Fibroblast of villous mesenchyme (primary cell): Measurements from ENCODE around the gene OR2T8. TPM values are rescaled to one million over a fixed set of nuclear protein-coding genes. Genes with fewer than 3 reads are reported as not detected.

Source experiments
- DNase-seq: peaks from one replicate; pipeline ENCODE4 v3.0.0-alpha.2; 2010; ENCODE audit warnings: low read depth
- H3K4me3 ChIP-seq: 2 replicates; pipeline ENCODE4 v1.5.1; 2011; ENCODE audit warnings: low read depth, mild to moderate bottlenecking, low read length
- total RNA-seq: library from RNA; depleted of rRNA; stranded (reverse); fragments of >200 nt; gene quantifications from 2 replicates; pipeline ENCODE4 v1.2.3, GENCODE V29; 2012
- TF ChIP-seq, protein P1 (sequence below): IDR thresholded peaks from 2 replicates; pipeline ENCODE4 v1.5.1; 2012; ENCODE audit warnings: low read depth, mild to moderate bottlenecking, low read length; ENCODE audit not compliant: insufficient read depth

Gene OR2T8
- total RNA-seq, 1 donor: not detected

DNA sequence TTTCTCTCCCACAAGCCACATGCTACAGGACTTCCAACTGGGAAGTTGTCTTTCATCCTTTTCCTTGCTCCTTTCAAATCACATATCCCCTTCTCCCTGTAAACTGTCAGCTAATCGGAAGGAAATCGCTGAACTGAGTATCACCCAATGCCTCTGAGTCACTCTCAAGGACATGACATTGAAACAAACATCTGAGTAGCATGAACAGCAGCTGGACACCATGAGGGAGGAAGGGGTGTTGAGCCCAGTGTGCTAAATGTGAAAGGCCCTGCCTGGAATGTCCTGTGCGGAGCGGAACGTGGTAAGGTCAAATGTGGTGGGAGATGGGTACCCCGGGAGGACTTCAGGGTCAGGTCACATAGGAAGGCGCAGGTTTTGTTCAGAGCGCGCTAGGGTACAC lies 4.8 kb downstream of the OR2T8 start, which contains the start of gene OR2AJ1:
OR2AJ1 (plus strand) TSS at position 22 of the 400 bp plus-strand sequence. CDS start 8,880 bp downstream, outside the sequence.
- TF ChIP-seq, protein P1, sequence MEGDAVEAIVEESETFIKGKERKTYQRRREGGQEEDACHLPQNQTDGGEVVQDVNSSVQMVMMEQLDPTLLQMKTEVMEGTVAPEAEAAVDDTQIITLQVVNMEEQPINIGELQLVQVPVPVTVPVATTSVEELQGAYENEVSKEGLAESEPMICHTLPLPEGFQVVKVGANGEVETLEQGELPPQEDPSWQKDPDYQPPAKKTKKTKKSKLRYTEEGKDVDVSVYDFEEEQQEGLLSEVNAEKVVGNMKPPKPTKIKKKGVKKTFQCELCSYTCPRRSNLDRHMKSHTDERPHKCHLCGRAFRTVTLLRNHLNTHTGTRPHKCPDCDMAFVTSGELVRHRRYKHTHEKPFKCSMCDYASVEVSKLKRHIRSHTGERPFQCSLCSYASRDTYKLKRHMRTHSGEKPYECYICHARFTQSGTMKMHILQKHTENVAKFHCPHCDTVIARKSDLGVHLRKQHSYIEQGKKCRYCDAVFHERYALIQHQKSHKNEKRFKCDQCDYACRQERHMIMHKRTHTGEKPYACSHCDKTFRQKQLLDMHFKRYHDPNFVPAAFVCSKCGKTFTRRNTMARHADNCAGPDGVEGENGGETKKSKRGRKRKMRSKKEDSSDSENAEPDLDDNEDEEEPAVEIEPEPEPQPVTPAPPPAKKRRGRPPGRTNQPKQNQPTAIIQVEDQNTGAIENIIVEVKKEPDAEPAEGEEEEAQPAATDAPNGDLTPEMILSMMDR: no peak
- no peak within 1 kb of the TSS for H3K4me3 ChIP-seq
- DNase-seq: no peak

- no peak overlapping the region for H3K4me3 ChIP-seq
- no peak for DNase-seq
- TF ChIP-seq, protein P1: no peak
Observed at GRCh38 chr1:247933989-247934388, 13.9 kb downstream of the OR2T8 start.

GRCh38 chr1:247935781-247936180 lies 15.7 kb downstream of the OR2T8 start:
- H3K4me3 ChIP-seq: no peak overlapping the region
- TF ChIP-seq, protein P1: no peak
- no peak for DNase-seq

- TF ChIP-seq, protein P1: no peak
- DNase-seq: no peak
- no peak overlapping the region for H3K4me3 ChIP-seq
Observed at GRCh38 chr1:247936415-247936814, 16.4 kb downstream of the OR2T8 start.

DNA sequence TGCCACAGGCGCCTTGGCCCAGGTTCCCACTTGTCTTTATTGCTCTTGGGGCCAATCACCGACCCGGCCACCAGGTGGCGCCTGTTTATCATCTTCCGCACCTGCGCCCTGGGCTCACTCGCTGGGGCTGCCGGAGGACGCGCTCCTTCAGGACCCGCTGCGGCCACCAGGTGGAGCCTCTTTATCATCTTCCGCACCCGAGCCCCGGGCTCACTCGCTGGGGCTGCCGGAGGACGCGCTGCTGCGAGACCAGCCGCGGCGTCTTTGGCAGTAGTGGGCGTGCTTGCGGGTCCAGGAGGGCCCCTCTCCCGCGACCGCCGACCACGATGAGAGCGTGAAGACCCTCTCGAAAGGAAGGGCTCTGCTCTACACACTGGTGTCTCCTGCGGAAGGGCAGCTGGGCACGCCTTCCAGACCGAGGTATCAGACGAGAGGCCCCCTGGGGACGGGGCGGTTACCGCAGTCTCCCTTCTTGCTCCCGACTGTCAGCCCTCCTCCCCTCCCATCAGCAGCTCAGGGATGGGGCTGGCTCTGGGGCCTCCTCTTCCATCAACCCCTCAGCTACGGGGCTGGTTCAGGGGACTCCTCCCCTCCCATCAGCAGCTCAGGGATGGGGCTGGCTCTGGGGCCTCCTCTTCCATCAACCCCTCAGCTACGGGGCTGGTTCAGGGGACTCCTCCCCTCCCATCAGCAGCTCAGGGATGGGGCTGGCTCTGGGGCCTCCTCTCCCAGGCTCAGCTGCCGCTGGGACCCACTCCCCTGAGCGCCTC lies 17.1 kb downstream of the OR2T8 start:
- TF ChIP-seq, protein P1: peak; percentile 57
- DNase-seq: peak; percentile 48
- H3K4me3 ChIP-seq: peak overlapping the region; percentile 50

- H3K4me3 ChIP-seq: no peak overlapping the region
- no peak for DNase-seq
- TF ChIP-seq, protein P1: no peak
Observed at GRCh38 chr1:247942624-247943023, 22.6 kb downstream of the OR2T8 start.
